Activated T-helper 2 cell treated with anti-CD3 and anti-CD28 coated beads, Interferon-gamma antibody, Interleukin-2, Interleukin-4, amounts not matched to agents 10 μg/mL and 5 μg/mL and 100 μg/mL, durations not matched to agents 14 hours and 24 hours and 36 hours (primary cell): ENCODE results near the gene ECM1. TPM values are rescaled to one million over a fixed set of nuclear protein-coding genes. Genes with fewer than 3 reads are reported as not detected.
A peak's percentile ranks its signal among the peaks of the same experiment; 100 is the strongest.

Experiments
- DNase-seq: peaks from one replicate; pipeline ENCODE4 v3.0.0; 2021; ENCODE audit warnings: low spot score
- H3K27ac Mint-ChIP-seq: one replicate; pipeline ENCODE4 v1.8.0; 2021; ENCODE audit warnings: mixed read lengths
- H3K27me3 Mint-ChIP-seq: one replicate; pipeline ENCODE4 v1.8.0; 2021; ENCODE audit warnings: low read depth, mixed read lengths
- H3K36me3 Mint-ChIP-seq: one replicate; pipeline ENCODE4 v1.8.0; 2021; ENCODE audit warnings: low read depth, mixed read lengths
- H3K4me1 Mint-ChIP-seq: one replicate; pipeline ENCODE4 v1.8.0; 2021; ENCODE audit warnings: low read depth, mixed read lengths
- H3K4me3 Mint-ChIP-seq: one replicate; pipeline ENCODE4 v1.8.0; 2021; ENCODE audit warnings: low read depth, mild to moderate bottlenecking, moderate library complexity, mixed read lengths
- H3K9me3 Mint-ChIP-seq: one replicate; pipeline ENCODE4 v1.8.0; 2021; ENCODE audit warnings: mixed read lengths
- intact Hi-C: fragments of 100-400 bp; cut with micrococcal nuclease; formaldehyde crosslinking; loops from one replicate; pipeline ENCODE4 v1.15.1; 2023
- total RNA-seq: library from RNA; stranded (reverse); gene quantifications from 2 replicates; pipeline ENCODE4 v1.2.3, GENCODE V29; 2022

Gene ECM1
- total RNA-seq, 1 donor from 2014 or later, result 1.6 TPM

DNA sequence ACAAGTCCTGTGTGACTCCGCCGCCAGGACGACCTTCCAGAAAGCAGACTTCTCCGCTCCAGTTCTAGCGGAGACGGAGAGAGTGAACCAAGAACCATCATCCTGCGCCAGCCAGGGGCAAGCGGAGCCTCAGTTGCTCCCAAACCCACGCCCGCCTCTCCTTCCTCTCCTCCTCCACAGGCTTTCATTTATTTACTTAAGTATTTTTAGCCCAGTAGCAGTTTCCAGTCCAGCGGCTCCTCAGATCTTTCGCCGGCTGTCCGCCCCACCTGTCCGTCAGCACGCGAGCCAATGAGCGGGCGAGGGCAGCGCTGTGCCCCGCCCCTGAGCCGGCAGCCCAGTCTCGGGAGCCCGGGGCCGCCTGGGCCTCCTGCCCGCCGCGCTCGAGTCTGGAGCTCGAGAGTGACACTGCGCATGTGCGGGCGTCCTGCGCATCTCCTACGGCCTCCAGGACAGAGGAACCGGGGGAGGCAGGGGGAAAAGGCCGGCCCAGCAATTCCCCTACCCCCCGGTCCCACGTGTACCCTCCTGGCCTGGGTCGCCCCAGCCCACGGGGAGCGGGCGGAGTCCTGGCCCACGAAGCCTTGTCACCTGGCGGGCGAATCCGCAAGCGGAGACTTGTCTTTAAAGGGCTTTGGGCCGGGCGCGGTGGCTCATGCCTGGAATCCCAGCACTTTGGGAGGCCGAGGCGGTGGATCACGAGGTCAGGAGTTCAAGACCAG is 7.6 kb downstream of the ECM1 start, which contains the start of gene FALEC:
Gene FALEC, plus strand, starts transcription at position 425 of the 722 bp plus-strand sequence.
- Mint-ChIP-seq H3K4me3 (peak within 1 kb of the TSS; percentile 76), H3K9me3 (no peaks in the 10 kb centered on the region), H3K36me3 (peaks cover 3% of the 10 kb centered on the region), H3K4me1 (peaks cover 12% of the 10 kb centered on the region), H3K27ac (peak within 1 kb of the TSS; percentile 57), H3K27me3 (no peaks in the 10 kb centered on the region)
- DNase-seq, result peak; percentile 89
- intact Hi-C loops, result loop anchor here (1.0 to 2.0 kb wide), 3 partner anchors 18 to 51 kb away; partner anchors contain the start of gene TARS2

GRCh38 chr1:150516050-150516591 is 8.2 kb downstream of the ECM1 start:
- Mint-ChIP-seq H3K4me1 (peaks cover 12% of the 10 kb centered on the region), H3K4me3 (peak overlapping the region; percentile 76), H3K27me3 (no peaks in the 10 kb centered on the region), H3K36me3 (peaks cover 3% of the 10 kb centered on the region), H3K27ac (no peak overlapping the region), H3K9me3 (no peaks in the 10 kb centered on the region)
- no peak for DNase-seq
- intact Hi-C loops, result loop anchor here (1.0 to 2.0 kb wide), 3 partner anchors 17 to 52 kb away; partner anchors contain the start of gene TARS2

DNA sequence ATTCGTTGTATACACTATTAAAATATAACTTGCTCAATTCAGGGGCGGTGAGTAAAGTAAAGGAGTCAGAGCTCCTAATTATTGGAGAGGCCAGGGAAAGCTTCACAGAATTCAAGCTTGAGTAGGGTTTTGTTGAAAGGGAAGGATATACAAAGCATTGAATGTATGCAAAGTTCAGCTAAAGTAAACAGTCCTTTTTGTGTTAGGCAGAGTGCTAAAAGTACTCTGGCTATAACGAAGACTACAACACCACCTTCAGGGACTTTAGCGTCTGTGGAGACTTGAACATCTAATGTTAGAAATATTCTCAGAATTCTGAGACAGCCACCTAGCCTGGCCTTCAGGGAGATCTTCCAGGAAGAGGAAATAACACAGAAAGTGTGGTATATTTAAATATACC is 8.7 kb downstream of the ECM1 start:
- H3K27me3 Mint-ChIP-seq, result no peaks in the 10 kb centered on the region
- DNase-seq, result no peak
- intact Hi-C loops, result loop anchor here (1.0 to 2.0 kb wide), 3 partner anchors 17 to 52 kb away; partner anchors contain the start of gene TARS2
- peaks cover 3% of the 10 kb centered on the region for H3K36me3 Mint-ChIP-seq
- peak overlapping the region; percentile 76 for H3K4me3 Mint-ChIP-seq
- H3K27ac Mint-ChIP-seq, result no peak overlapping the region
- no peaks in the 10 kb centered on the region for H3K9me3 Mint-ChIP-seq
- peaks cover 16% of the 10 kb centered on the region for H3K4me1 Mint-ChIP-seq

GRCh38 chr1:150521196-150521968 is 13.5 kb downstream of the ECM1 start:
- intact Hi-C loops, result no loop called here
- Mint-ChIP-seq H3K4me3 (no peak overlapping the region), H3K27ac (no peak overlapping the region), H3K36me3 (no peaks in the 10 kb centered on the region), H3K9me3 (no peaks in the 10 kb centered on the region), H3K27me3 (no peaks in the 10 kb centered on the region), H3K4me1 (peaks cover 9% of the 10 kb centered on the region)
- DNase-seq, result no peak

DNA sequence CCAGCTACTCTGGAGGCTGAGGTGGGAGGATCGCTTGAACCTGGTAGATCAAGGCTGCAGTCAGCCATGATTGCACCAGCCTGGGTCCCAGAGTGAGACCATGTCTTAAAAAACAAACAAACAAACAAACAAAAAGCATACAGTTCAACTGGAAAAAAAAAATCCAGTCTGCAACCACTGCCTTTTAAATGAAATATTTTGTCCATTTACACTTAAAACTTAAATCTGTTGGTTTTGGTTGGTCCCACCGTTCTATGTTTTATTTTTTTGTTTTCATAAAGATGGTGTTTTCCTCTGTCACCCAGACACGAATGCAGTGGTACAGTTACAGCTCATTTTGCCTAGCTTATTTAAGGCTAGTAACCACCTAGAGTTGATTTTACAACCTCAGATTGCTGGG is 17.4 kb downstream of the ECM1 start:
- no peaks in the 10 kb centered on the region for H3K9me3 Mint-ChIP-seq
- intact Hi-C loops, result no loop called here
- no peak overlapping the region for H3K27ac Mint-ChIP-seq
- H3K36me3 Mint-ChIP-seq, result no peaks in the 10 kb centered on the region
- no peak overlapping the region for H3K4me3 Mint-ChIP-seq
- DNase-seq, result no peak
- peaks cover 5% of the 10 kb centered on the region for H3K4me1 Mint-ChIP-seq
- H3K27me3 Mint-ChIP-seq, result no peaks in the 10 kb centered on the region

- no peaks in the 10 kb centered on the region for H3K27me3 Mint-ChIP-seq
- H3K4me3 Mint-ChIP-seq, result no peak overlapping the region
- intact Hi-C loops, result no loop called here
- peaks cover 6% of the 10 kb centered on the region for H3K4me1 Mint-ChIP-seq
- no peak overlapping the region for H3K27ac Mint-ChIP-seq
- H3K36me3 Mint-ChIP-seq, result no peaks in the 10 kb centered on the region
- H3K9me3 Mint-ChIP-seq, result no peaks in the 10 kb centered on the region
- no peak for DNase-seq
These were observed 20.3 kb downstream of the ECM1 start for GRCh38 chr1:150528196-150528595.

GRCh38 chr1:150529017-150529416 is 21.1 kb downstream of the ECM1 start:
- Mint-ChIP-seq H3K27ac (no peak overlapping the region), H3K27me3 (no peaks in the 10 kb centered on the region), H3K9me3 (no peaks in the 10 kb centered on the region), H3K4me3 (no peak overlapping the region), H3K36me3 (no peaks in the 10 kb centered on the region), H3K4me1 (peaks cover 6% of the 10 kb centered on the region)
- intact Hi-C loops, result no loop called here
- DNase-seq, result no peak

DNA sequence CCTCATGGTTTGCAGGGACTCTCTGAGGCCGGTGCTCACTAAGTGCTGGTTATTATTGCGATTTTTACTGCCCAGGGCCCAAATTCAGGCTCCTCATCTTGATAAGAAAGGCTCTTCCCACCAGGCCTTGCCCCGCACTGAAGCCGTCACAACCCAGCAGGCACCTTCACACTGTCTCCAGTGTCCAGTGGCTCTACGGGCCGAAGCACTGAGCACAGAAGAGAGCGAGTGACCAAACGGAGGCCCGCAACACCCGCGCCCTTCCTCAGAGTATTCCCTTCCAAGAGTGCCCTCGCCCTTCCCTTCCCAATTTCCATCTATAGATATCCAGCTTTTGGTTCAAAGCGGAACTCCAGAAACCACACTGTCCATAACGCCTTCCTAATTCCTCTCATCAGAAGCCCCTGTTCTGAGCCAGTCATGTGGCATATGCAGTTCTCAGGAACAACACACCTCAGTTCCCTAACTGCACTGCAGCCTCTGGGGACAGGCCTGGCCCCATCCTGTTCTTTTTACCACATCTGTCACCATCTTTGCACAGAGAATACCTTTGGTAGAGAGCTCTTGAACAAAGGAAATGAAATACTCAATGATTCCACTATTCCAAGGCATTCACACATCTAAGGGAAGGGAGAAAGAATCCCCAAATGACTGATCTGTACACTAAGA is 22.7 kb downstream of the ECM1 start:
- no peak overlapping the region for H3K4me3 Mint-ChIP-seq
- H3K36me3 Mint-ChIP-seq, result no peaks in the 10 kb centered on the region
- intact Hi-C loops, result loop anchor here (5.0 kb wide), 1 partner anchor 273 kb away; the partner anchor contains the start of gene CA14
- no peak overlapping the region for H3K27ac Mint-ChIP-seq
- peaks cover 6% of the 10 kb centered on the region for H3K4me1 Mint-ChIP-seq
- H3K9me3 Mint-ChIP-seq, result no peaks in the 10 kb centered on the region
- no peak for DNase-seq
- no peaks in the 10 kb centered on the region for H3K27me3 Mint-ChIP-seq

DNA sequence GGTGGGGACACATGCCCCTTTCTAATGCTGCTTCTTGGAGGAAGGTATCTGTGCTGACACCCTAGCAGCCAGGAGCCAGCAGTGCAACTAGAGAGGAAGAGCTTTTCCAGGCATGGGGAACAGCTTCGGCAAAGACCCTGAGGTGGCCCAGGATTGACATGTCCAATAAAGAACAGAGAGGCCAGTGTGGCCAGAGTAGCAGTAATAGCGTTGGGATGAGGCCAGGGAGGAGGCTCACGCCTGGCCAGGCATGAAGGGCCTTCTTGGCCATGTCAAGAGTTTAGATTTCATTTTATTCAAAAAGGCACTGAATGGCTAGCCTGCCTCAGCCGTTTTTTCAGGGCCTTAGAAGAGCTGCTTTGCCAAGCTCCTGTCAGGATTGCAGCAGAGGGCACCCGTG is 25.0 kb downstream of the ECM1 start:
- Mint-ChIP-seq H3K4me3 (no peak overlapping the region), H3K4me1 (peaks cover 6% of the 10 kb centered on the region), H3K36me3 (no peaks in the 10 kb centered on the region), H3K27ac (no peak overlapping the region), H3K27me3 (no peaks in the 10 kb centered on the region), H3K9me3 (no peaks in the 10 kb centered on the region)
- no peak for DNase-seq
- intact Hi-C loops, result loop anchor here (1.0 to 5.0 kb wide), 3 partner anchors 17 to 276 kb away; partner anchors contain the start of gene CA14

- Mint-ChIP-seq H3K27ac (no peak overlapping the region), H3K4me3 (no peak overlapping the region), H3K9me3 (no peaks in the 10 kb centered on the region), H3K4me1 (peaks cover 6% of the 10 kb centered on the region), H3K36me3 (no peaks in the 10 kb centered on the region), H3K27me3 (no peaks in the 10 kb centered on the region)
- DNase-seq, result no peak
- intact Hi-C loops, result loop anchor here (5.0 kb wide), 1 partner anchor 277 kb away; the partner anchor contains the start of gene CA14
These were observed 26.1 kb downstream of the ECM1 start for GRCh38 chr1:150534002-150534401.

DNA sequence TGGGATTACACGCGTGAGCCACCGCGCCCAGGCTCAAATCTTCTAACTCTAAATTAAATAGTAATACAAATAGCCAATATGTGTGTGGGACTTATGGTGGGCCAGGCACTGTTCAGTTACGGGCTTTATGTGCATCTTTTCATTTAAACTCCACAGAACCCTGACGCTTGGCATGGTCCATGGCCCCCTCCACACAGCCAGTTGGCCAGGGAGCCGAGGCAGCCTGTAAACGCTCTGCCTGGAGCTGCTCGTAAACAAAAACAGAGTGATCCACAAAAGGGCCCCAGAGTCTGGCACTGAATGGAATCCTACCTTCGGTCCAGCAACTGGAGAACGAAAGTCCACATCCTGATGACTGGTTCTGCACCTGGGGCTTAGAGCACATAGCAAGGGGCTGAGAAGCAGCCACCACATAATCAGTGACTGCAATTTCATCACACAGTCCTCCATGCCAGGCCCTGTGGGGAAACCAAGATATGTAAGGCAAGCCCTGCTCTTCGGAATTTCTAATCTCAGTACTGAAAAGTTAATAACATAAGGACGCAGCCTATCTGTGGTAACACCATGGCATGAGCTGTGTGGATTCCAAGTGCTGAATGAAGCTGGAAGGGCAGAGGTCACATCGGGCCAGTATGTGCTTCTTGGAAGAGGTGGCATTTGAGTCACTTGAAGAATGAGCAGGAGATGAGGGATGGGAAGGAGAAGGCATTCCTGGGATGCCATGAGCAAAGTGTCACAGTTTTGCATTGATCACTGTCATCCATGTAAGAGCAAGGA is 27.8 kb downstream of the ECM1 start:
- H3K27me3 Mint-ChIP-seq, result no peaks in the 10 kb centered on the region
- no peaks in the 10 kb centered on the region for H3K9me3 Mint-ChIP-seq
- H3K27ac Mint-ChIP-seq, result no peak overlapping the region
- no peaks in the 10 kb centered on the region for H3K36me3 Mint-ChIP-seq
- no peak overlapping the region for H3K4me3 Mint-ChIP-seq
- no peak for DNase-seq
- H3K4me1 Mint-ChIP-seq, result peaks cover 5% of the 10 kb centered on the region
- intact Hi-C loops, result no loop called here
